ENCODE data around the gene DCBLD1.

The DCBLD1 gene

DNA sequence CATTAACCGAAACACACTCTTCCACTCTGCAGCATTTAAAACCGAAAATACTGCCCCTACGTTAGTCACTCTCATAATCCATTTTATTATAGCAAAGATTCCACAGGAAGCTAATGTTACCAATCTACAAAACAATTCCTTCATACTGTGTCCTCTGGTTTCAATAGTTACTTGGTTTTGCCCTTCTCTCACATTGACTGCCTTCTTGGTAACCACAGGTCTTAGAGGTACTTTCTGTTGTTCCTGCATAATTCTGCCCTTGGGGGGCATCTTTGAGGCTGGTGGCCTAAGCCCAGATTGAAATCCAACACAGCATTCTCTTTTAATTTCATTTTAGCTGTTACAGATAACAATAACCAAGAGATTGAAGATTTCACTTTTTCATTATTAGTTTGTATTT is 9.8 kb upstream of the DCBLD1 start:
- no peak for DNase-seq

DNA sequence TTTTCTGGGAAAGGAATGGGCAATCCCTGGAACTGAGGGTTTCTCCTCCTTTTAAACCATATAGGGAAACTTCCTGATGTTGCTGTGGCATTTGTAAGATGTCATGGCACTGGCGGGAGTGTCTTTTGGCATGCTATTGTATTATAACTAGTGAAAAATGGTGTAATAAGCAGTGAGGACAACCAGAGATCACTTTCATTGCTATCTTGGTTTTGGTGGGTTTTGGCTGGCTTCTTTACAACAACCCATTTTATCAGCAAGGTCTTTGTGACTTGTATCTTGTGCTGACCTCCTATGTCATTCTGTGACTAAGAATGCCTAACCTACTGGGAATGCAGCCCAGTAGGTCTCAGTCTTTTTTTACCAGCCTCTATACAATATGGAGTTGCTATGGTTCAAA is 9.1 kb upstream of the DCBLD1 start:
- DNase-seq: no peak

DNA sequence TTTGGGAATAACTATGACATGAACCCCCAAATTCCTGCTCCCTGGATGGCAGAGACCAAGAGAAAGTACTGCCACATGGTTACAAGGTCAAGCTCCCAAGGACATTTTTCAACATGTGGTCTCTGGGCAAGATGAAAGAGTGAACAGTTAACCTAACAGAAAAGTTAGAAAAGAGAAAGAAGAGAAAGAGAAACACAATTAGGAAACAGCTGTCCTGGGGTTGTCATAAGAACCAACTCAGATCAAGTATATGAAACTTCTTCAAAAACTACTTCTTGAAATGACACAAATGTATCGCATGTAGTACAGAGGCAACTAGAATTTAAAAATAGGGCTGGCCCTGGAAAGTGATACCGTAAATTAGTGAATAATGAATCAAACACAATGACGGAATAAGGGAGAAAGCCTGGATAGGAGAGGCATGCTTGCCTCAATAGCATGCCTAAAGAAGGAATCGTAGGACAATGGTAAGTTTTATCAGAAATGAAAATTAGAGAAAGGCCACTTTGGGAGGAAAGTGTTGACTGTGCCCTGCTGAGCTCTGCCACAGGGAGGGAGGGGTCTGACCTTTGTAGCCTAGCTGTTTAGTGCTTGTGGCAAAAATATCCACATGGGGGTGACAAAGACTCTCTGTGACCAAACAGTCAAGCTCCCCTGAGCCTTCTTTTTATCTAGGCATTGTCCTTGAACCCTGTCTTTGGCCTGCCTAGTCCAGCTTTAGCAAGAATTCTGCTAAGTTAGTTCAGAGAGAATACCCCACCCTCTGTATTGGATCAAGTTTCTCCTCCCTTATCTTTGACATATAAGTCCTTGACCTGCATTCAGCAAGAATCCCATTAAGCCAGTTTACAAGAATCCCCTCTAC is 4.3 kb upstream of the DCBLD1 start:
- DNase-seq: peak; percentile 7

- no peak for DNase-seq
These were observed 3.6 kb upstream of the DCBLD1 start for GRCh38 chr6:117478853-117479231.

DNA sequence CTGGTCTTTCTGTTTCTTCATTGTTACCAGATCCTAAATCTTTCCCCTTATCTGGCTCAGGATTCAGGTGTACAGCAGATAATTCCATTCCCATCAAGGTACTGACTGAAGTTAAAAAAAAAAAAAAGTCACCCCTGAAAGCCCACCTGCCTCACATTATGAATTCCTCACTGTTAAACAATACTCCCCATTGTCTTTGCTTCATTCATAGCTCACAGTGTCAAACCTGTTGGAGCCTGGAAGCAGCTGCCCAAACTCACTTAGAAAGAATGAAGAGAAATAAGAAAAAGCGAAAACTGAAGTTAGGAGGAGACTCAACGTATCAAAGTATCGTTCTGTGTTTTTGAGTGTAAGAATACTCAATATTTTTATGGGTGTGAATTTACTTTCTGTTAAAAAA is 1.8 kb upstream of the DCBLD1 start:
- no peak for DNase-seq

- DNase-seq: peak; percentile 32
These were observed 1.1 kb upstream of the DCBLD1 start for GRCh38 chr6:117481278-117481925.

- no peak for DNase-seq
These were observed 591 bp upstream of the DCBLD1 start for GRCh38 chr6:117481926-117482239.

- peak; percentile 57 for DNase-seq
These were observed 650 bp downstream of the DCBLD1 start for GRCh38 chr6:117483004-117483644.

- peak; percentile 53 for DNase-seq
These were observed 1.2 kb downstream of the DCBLD1 start for GRCh38 chr6:117483645-117484016.

- DNase-seq: no peak
These were observed 1.7 kb downstream of the DCBLD1 start for GRCh38 chr6:117484052-117484646.

- no peak for DNase-seq
These were observed 3.0 kb downstream of the DCBLD1 start for GRCh38 chr6:117485433-117485832.

- DNase-seq: no peak
These were observed 5.3 kb downstream of the DCBLD1 start for GRCh38 chr6:117487821-117488220.

DNA sequence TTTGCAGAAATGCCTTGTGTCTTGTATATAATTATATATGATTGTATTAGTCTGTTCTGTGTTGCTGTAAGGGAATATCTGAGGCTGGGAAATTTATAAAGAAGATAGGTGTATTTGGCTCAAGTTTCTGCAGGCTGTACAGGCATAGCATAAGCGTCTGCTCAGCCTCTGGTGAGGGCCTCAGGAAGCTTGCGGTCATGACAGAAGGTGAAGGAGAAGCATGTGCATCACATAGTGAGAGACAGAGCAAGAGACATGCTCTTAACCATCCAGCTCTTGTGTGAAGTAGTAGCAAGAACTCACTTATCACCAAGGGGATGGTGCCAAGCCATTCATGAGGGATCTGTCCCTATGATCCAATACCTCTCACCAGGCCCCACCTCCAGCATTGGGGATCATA is 6.5 kb downstream of the DCBLD1 start:
- DNase-seq: no peak

DNA sequence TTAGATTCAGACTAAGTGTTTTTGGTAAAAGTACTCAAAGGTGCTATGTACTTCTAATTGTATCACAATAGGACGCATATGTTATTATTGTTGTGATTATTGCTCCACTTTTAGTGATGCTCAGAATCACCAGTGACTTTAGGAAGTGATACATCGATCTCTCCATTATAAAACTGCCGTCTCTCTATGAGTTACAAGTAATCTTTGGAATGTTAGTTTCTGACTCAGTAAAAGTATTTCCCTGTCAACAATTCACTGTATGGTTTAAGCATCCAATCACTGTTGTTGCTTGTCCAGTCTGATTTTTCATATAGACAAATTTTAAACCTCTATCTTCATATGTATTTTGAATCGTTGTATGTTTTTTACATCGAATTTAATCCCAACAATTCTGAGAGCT is 9.4 kb downstream of the DCBLD1 start:
- DNase-seq: no peak

DNA sequence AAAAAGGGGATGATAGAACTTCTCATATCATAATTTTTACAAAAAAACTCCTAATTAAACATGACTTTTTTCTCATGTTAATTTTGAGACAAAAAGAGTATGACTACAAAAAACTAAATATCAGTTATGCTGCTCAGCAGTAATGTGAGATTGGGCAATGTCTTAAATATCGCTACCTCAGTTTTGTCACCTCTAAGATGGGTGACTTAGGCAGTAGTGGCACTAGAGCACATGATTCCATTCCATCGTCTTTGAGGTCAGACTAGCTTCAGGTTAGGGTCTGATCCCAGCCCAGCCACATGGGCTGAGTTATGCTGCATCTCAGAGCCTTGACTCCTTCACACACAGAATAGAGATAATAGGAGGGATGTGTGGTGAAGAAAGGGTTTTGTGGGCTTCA is 11.0 kb downstream of the DCBLD1 start:
- no peak for DNase-seq

DNA sequence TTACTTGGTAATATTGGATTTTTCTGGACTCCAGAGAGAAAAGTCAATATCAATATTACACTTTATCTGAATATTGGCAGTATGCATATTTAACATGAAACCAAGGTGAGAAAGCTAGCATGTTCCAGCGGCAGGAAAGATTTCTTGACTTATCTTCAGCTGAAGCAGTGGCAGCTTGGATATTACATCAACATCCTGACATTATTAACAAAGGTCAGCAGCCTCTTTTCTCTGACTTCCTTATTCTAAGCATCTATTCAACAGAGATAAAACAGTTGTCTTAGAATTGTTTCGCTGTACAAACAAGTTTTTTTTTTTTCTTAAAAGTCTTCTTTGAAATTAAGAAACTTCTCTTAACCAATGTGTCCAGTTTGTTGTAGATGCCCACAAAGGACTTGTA is 11.8 kb downstream of the DCBLD1 start:
- no peak for DNase-seq

GRCh38 chr6:117494694-117495318 is 12.3 kb downstream of the DCBLD1 start:
- no peak for DNase-seq

GRCh38 chr6:117495425-117495824 is 13.0 kb downstream of the DCBLD1 start:
- DNase-seq: no peak

- no peak for DNase-seq
These were observed 13.4 kb downstream of the DCBLD1 start for GRCh38 chr6:117495869-117496268.

GRCh38 chr6:117496383-117496990 is 14.0 kb downstream of the DCBLD1 start:
- DNase-seq: no peak

GRCh38 chr6:117497237-117497636 is 14.8 kb downstream of the DCBLD1 start:
- DNase-seq: no peak

DNA sequence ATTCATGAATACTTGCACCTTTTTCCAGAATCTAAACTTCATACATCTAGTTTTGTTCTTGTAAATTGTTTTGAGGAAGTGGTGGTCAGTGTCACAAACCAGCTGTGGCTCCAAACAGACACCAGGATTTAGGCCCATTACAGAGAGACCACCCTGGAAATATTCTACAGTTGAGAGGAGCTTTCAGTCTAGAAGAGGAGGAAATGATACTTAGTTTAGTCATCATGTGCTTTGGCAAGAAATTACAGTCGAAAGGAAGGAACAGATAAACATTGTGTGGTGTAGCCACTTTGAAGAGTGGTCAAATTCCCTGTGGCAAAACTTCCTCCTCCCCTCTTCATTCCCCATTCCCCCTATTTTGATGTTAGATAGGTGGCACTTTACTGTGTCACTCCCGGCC is 15.7 kb downstream of the DCBLD1 start:
- no peak for DNase-seq

DNA sequence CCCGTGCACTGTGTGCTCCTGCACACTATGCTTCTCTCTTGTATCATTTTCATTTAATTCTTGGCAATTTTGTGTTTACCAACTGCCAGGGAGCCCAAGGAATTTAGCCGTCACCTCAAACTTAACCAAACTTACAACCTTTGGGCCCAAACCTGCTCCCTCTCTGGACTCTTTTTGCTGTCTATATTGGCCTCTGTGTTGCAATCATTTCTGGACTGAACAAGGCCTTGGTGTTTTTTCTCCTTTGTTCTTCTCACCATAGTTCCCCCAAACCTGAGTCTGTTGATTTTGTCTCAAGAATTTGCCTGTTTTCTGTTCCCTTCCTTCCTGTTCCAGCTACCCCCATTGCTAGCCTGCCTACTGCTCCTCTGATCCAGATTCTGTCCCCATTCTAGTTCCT is 19.2 kb downstream of the DCBLD1 start:
- DNase-seq: no peak

Data from NCI-H82 (cell line).